RWPE2 (cell line): ENCODE results near the gene SREBF2.
A peak's percentile ranks its signal among the peaks of the same experiment; 100 is the strongest.

Experiments
- ATAC-seq: fragments of 200-7000 bp; cut with Tn5 transposase; 3 replicates; pipeline ENCODE4 v1.9.1; 2021; ENCODE audit warnings: low read depth
- DNase-seq: peaks from one replicate; pipeline ENCODE4 v3.0.0-alpha.2; 2020; ENCODE audit warnings: low spot score
- H3K27ac ChIP-seq: fragments of 450-650 bp; 2 replicates; pipeline ENCODE4 v1.5.1; 2017; ENCODE audit warnings: mild to moderate bottlenecking; ENCODE audit not compliant: poor library complexity, severe bottlenecking
- H3K27me3 ChIP-seq: fragments of 250-450 bp; sonication (Bioruptor Pico); 2 replicates; pipeline ENCODE4 v1.5.1; 2021; ENCODE audit warnings: mild to moderate bottlenecking, moderate library complexity; ENCODE audit not compliant: insufficient read depth, poor library complexity, severe bottlenecking
- H3K36me3 ChIP-seq: fragments of 250-450 bp; sonication (Bioruptor Pico); 2 replicates; pipeline ENCODE4 v1.5.1; 2020; ENCODE audit warnings: low read depth, mild to moderate bottlenecking, moderate library complexity
- H3K4me1 ChIP-seq: fragments of 250-450 bp; sonication (Bioruptor Pico); 2 replicates; pipeline ENCODE4 v1.5.1; 2021; ENCODE audit warnings: mild to moderate bottlenecking, moderate library complexity; ENCODE audit not compliant: insufficient read depth, poor library complexity, severe bottlenecking
- H3K4me3 ChIP-seq: fragments of 250-450 bp; sonication (Bioruptor Pico); 2 replicates; pipeline ENCODE4 v1.5.1; 2021; ENCODE audit warnings: mild to moderate bottlenecking, moderate library complexity; ENCODE audit not compliant: severe bottlenecking
- H3K9me3 ChIP-seq: fragments of 250-450 bp; sonication (Bioruptor Pico); 2 replicates; pipeline ENCODE4 v1.5.1; 2021; ENCODE audit warnings: mild to moderate bottlenecking, moderate library complexity; ENCODE audit not compliant: severe bottlenecking
- TF ChIP-seq, protein P1 (sequence below): fragments of 450-650 bp; IDR thresholded peaks from one replicate; pipeline ENCODE4 v1.5.1; 2017; ENCODE audit warnings: mild to moderate bottlenecking, moderate library complexity; ENCODE audit not compliant: poor library complexity, severe bottlenecking

Gene SREBF2

DNA sequence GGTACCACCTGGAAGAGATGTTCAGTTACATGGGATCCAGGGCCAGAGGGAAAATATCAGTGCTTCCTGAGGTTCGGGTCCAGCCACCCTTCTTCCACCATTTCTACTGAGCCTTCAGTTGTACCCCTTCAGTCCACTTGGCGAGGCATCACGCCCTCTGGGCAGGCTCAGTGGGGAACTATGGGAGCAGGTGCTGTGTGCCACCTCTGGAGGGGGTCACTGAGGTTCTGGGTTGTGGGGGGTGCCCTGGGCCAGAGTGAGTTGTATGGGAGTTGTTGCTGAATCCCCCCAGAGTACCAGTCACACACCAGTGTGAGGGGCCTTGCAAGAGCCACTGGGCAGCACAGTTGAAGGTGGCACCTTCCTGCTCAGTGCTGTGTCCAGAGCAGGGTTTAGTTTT is 2.7 kb upstream of the SREBF2 start:
- TF ChIP-seq, protein P1, sequence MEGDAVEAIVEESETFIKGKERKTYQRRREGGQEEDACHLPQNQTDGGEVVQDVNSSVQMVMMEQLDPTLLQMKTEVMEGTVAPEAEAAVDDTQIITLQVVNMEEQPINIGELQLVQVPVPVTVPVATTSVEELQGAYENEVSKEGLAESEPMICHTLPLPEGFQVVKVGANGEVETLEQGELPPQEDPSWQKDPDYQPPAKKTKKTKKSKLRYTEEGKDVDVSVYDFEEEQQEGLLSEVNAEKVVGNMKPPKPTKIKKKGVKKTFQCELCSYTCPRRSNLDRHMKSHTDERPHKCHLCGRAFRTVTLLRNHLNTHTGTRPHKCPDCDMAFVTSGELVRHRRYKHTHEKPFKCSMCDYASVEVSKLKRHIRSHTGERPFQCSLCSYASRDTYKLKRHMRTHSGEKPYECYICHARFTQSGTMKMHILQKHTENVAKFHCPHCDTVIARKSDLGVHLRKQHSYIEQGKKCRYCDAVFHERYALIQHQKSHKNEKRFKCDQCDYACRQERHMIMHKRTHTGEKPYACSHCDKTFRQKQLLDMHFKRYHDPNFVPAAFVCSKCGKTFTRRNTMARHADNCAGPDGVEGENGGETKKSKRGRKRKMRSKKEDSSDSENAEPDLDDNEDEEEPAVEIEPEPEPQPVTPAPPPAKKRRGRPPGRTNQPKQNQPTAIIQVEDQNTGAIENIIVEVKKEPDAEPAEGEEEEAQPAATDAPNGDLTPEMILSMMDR: no peak

DNA sequence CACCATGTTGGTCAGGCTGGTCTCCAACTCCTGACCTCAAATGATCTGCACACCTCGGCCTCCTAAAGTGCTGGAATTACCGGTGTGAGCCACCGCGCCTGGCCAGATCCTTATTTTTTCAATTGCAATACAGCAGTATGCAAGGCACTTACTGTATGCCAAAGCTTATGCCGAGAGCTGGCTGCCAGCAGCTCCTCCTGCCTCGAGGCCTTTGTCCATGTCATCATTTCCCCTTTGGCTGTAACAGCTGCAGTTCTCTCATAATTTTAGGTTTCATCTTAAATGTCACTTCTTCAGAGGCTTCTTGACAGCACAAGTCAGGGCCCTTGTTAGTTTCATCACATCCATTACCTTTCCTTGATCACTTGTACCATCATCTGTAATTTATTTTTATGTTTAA is 1.5 kb upstream of the SREBF2 start:
- no peaks in the 10 kb centered on the region for H3K27me3 ChIP-seq

More for the DNA sequence above, 2.7 kb upstream of the SREBF2 start:
- peaks cover 10% of the 10 kb centered on the region for H3K36me3 ChIP-seq
- H3K9me3 ChIP-seq: no peaks in the 10 kb centered on the region
- no peaks in the 10 kb centered on the region for H3K27me3 ChIP-seq
- DNase-seq (no peak), ATAC-seq (no peak)
- no peak overlapping the region for H3K27ac ChIP-seq
- no peak overlapping the region for H3K4me3 ChIP-seq
- peaks cover 16% of the 10 kb centered on the region for H3K4me1 ChIP-seq

DNA sequence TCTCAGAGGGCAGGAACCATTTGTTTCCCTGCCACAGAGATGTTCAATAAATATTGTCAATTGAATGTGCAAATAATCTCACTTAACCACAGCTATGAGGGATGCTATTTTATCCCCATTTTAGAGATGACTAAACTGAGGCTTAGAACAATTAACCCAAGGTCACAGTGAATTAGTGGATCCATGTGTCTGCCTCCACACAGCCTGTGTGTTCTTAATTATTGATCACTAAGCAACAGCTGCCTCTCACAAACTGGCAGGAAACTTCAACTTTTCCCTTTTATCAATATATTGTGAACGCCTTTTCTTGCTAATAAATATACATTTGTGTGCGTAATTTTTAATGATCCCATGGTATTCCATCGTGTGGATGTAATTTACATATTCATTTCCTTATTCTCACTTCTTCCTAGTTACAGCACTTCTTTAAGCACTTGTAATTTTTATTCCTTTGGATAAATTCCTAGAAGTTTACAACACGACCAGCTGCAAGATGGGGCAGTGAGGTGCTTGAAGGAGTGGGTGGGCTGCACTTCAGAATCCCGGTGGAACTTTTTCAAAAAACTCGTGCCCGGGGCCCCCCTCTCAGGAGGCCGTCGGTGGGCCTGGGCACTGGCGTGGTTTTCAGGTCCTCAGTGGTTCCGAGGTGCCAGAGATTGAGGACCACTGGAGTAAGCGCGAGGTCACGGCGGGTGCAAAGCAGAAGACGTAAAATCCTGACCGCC is 915 bp upstream of the SREBF2 start:
- Histone ChIP-seq H3K27me3 (no peaks in the 10 kb centered on the region), H3K9me3 (no peaks in the 10 kb centered on the region), H3K27ac (peak overlapping the region; percentile 87), H3K36me3 (peaks cover 27% of the 10 kb centered on the region), H3K4me1 (peaks cover 19% of the 10 kb centered on the region), H3K4me3 (peak overlapping the region; percentile 89)
- no peak for DNase-seq
- ATAC-seq: no peak
- TF ChIP-seq, protein P1: no peak

More for the DNA sequence above, 1.5 kb upstream of the SREBF2 start:
- Histone ChIP-seq H3K4me3 (no peak overlapping the region), H3K27ac (peak overlapping the region; percentile 87), H3K9me3 (no peaks in the 10 kb centered on the region), H3K4me1 (peaks cover 19% of the 10 kb centered on the region), H3K36me3 (peaks cover 21% of the 10 kb centered on the region)
- TF ChIP-seq, protein P1: no peak
- DNase-seq (no peak), ATAC-seq (no peak)

DNA sequence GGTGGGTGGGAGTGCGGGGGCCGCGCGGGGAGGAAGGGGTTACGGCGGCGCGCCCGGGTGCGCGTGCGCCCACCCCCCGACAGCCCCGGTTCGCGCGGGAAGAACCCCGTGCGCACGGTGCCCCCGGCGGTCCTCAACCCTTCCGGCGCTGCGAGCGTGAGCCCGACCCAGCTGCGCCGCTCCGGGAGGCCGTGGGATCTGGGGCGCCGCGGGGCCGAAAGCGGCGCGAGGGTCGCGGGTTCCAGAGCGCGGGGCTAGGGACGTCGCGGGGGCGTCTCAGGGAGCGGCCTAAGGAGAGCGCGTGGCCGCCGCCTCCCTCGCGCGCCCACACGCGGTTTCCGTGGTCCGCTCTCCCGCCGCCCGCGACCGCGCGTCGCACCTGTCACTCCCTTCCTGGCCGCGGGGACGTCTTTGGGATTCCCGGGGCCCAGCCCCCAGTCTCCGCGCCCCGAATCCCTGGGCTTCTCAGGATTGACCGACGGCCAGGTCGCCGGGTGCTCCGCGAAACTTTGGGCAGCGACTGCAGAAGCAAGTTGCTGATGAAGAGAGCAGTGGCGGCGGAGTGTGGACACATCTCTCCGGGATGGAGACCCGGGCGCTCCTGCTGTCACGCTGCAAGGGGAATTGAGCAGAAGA is 582 bp downstream of the SREBF2 start:
- ATAC-seq (peak; percentile 2; the same call in 1 of the 3 replicates), DNase-seq (no peak)
- Histone ChIP-seq H3K4me1 (peaks cover 27% of the 10 kb centered on the region), H3K9me3 (no peaks in the 10 kb centered on the region), H3K36me3 (peaks cover 39% of the 10 kb centered on the region), H3K27me3 (no peaks in the 10 kb centered on the region), H3K4me3 (peak overlapping the region; percentile 89), H3K27ac (peak overlapping the region; percentile 87)
- TF ChIP-seq, protein P1: no peak
